Activated CD8-positive, alpha-beta memory T cell treated with anti-CD3 and anti-CD28 coated beads for 36 hours (primary cell): ENCODE results near the gene PGS1. TPM values are rescaled to one million over a fixed set of nuclear protein-coding genes. Genes with fewer than 3 reads are reported as not detected.

Experiments used
- CTCF ChIA-PET: fragments of 350-600 bp; sonication (Branson Sonifier 250); formaldehyde crosslinking; loops from one replicate; lab custom pipeline; 2021; ENCODE audit warnings: antibody characterized with exemption; lab: Charles Lee
- POLR2A ChIA-PET: fragments of 350-600 bp; sonication (Branson Sonifier 250); formaldehyde crosslinking; loops from one replicate; lab custom pipeline; 2021; ENCODE audit warnings: antibody characterized with exemption; lab: Charles Lee
- total RNA-seq, 2 experiments: library from RNA; stranded (reverse); gene quantifications; one replicate each; pipeline ENCODE4 v1.2.3, GENCODE V29; 2021

Gene PGS1
- total RNA-seq, 2 experiments from 2014 or later, result 54.1 to 54.3 TPM

DNA sequence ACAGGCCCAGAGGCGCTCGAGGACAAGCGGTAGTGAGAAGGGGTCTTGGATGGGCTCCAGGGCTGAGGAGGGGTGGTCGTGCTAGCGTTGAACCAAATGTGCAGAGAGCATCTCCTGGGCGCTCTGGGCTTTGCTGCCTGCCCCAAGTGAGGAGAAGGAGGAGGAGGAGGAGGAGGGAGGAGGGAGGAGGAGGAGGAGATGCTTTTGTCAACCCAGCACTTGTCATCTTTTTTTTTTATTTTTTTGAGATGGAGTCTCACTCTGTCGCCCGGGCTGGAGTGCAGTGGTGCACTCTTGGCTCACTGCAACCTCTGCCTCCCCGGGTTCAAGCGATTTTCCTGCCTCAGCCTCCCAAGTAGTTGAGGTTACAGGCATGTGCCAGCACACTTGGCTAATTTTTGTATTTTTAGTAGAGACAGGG lies 59.8 kb downstream of the PGS1 start:
- ChIA-PET POLR2A (no interaction called here), CTCF (interaction anchor here (0.6 kb wide), 1 partner anchor 282 kb away, joined by 4 read pairs; no protein-coding TSS in a partner anchor)

GRCh38 chr17:78438694-78439325 lies 60.4 kb downstream of the PGS1 start:
- POLR2A ChIA-PET, result no interaction called here
- CTCF ChIA-PET, result no interaction called here

DNA sequence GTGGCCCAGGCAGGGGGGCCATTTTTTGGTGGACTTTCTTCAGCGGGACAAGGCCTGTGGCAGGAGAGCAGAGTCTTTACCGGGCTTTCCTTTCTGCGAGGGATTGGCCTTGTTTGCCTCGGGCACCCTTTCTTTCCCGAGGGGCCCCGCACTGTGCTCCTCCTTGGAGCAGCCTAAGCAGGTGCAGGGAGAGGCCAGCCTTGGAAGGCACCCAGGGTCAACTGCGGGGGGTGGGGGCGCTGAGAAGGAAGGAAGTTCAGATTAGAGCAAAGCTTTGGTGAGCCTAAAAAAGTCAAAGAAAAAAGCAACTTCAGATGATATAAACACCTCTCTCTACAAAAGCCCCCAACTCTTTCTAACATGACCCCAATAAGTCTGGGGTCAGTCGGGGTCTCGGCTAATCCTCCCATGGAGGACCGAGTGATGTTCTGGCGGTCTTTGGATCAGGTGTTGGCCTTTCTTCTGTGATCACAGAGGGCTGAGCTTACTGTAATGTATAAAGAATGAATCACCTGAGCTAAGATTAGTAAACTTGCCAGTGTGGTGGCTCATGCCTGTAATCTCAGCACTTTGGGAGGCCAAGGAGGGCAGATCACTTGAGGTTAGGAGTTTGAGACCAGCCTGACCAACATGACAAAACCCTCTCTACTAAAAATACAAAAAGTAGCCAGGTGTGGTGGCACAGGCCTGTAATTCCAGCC lies 63.0 kb downstream of the PGS1 start:
- POLR2A ChIA-PET, result no interaction called here
- CTCF ChIA-PET, result no interaction called here

DNA sequence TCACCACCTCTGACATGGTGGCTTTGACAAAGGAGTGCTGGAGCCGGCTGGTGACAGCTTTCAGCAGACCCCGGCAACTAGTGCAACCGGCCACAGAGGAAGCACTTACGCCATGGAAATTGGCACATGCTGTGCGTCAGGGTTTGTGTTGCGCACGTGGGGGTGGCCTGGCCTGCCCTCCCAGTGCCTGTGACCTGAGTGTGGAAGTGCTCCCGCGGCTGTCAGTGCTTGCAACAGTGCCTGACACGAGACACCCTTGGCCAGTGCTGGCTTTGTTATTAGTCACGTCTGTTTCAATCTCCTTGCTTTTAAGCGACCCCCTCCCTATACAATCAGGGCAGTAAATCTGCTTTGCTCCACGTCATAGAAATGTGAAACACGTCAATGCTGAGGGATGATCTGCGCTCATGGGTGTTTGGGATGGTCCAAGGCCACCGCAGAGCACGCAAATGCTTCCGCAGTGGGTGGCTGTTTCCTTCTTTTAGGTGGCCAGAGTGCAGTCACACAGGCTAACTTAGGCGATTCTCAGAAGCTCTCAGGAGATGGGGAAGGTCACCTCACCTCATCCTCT lies 64.3 kb downstream of the PGS1 start:
- CTCF ChIA-PET, result no interaction called here

GRCh38 chr17:78444392-78444791 lies 65.9 kb downstream of the PGS1 start:
- CTCF ChIA-PET, result interaction anchor here (2.1 kb wide), 1 partner anchor 19 kb away, joined by 6 read pairs; no protein-coding TSS in a partner anchor
- POLR2A ChIA-PET, result interaction anchor here (0.6 kb wide), 1 partner anchor 465 kb away, joined by 3 read pairs; no protein-coding TSS in a partner anchor

More for the DNA sequence above, 64.3 kb downstream of the PGS1 start:
- POLR2A ChIA-PET, result no interaction called here

GRCh38 chr17:78446833-78447232 lies 68.4 kb downstream of the PGS1 start:
- ChIA-PET CTCF (interaction anchor here (0.6 to 2.1 kb wide), 8 partner anchors 13 to 496 kb away, joined by 3 to 6 read pairs (median 3); no protein-coding TSS in a partner anchor), POLR2A (interaction anchor here (0.7 kb wide), 1 partner anchor 192 kb away, joined by 12 read pairs; no protein-coding TSS in a partner anchor)

DNA sequence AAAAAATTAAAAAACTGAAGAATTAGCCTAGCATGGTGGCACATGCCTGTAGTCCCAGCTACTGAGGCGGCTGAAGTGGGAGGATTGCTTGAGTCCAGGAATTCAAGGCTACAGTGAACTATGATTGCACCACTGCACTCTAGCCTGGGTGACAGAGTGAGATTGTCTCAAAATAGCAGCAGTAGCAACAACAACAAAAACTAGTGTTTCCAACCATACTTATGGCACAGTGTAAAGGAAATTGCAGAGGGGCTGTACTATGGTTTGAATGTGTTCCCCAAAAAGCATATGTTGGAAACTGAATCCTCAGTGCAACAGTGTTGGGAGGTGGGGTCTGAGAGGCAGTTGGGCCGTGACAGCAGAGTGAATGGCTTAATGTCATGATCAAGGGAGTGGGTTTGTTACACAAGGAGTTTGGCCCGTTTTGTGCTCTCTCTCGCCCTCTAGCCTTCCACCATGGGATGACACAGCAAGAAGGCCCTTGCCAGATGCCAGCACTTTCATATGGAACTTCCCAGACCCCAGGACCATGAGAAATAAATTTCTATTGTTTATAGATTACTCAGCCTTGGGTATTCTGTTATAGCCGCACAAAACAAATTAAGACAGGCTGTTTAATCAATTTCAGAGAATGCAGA lies 70.0 kb downstream of the PGS1 start:
- ChIA-PET CTCF (interaction anchor here (1.1 kb wide), 1 partner anchor 84 kb away, joined by 3 read pairs; no protein-coding TSS in a partner anchor), POLR2A (no interaction called here)

DNA sequence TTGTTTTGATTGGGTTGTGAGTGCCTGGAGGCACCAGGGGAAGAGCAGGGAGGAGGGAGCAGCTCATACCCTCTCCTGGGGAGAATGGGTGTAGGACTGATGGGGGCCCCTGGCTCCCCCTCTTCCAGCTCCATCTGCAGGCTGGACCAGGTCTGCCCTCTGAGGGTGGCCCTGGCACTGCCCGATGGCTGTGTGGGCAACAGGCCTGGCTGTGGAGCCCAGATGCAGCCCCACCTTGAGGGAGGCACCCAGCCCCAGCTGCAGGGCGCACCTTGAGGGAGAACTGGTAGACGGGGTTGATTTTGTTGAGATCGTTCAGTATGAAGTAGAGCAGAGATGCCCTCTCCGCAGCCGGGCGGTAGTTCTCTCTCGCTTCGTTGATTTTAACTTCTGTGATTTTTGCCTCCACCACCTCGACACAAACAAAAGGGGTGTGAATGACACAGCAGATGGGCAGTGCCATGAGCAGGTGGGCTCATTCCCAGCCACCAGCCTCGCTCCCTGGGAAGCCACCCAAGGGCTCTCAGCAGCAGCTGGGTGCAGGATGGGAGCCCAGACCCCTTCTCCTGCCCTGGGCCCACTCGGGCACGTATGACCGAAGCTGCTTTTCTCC lies 71.6 kb downstream of the PGS1 start:
- POLR2A ChIA-PET, result no interaction called here

GRCh38 chr17:78450696-78451345 lies 72.4 kb downstream of the PGS1 start:
- ChIA-PET CTCF (no interaction called here), POLR2A (no interaction called here)

More for the DNA sequence above, 71.6 kb downstream of the PGS1 start:
- CTCF ChIA-PET, result no interaction called here

GRCh38 chr17:78451753-78452152 lies 73.3 kb downstream of the PGS1 start:
- ChIA-PET POLR2A (no interaction called here), CTCF (no interaction called here)

- POLR2A ChIA-PET, result no interaction called here
Observed at GRCh38 chr17:78454346-78454745, 75.9 kb downstream of the PGS1 start.

GRCh38 chr17:78458091-78458490 lies 79.6 kb downstream of the PGS1 start:
- ChIA-PET CTCF (no interaction called here), POLR2A (no interaction called here)

More at GRCh38 chr17:78454346-78454745, 75.9 kb downstream of the PGS1 start:
- CTCF ChIA-PET, result interaction anchor here (1.0 kb wide), 1 partner anchor 14 kb away, joined by 3 read pairs; no protein-coding TSS in a partner anchor

DNA sequence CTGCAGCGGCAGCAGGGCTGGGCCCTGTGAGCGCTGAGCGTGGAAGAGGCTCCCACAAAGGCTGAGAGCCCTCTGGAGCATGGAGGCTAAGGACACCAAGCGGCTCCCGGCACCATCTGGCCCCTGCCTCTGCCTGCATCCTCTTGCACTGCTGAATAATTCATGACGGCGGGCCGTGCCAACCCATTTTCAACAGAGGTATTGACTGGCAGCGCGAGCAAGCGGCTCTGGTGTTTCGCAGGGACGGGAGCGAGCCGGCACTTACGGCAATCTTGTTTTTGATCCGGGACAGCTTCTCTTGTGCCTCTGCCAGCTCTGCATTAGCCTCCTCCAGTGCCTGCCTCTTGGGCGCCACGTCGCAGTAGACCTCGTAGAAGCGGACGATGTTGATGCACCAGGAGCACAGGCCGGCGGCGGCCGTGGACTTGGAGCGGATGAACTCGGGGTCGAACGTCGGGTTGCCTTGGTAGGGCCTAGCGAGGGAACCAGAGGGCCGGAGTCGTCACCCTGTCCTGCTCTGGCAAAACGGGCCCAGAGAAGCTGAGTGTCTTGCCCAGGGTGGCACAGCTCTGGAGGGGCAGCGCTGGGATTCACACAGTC lies 80.4 kb downstream of the PGS1 start:
- POLR2A ChIA-PET, result no interaction called here
- CTCF ChIA-PET, result interaction anchor here (0.6 to 0.7 kb wide), 2 partner anchors 12 to 81 kb away, joined by 3 to 5 read pairs; no protein-coding TSS in a partner anchor

DNA sequence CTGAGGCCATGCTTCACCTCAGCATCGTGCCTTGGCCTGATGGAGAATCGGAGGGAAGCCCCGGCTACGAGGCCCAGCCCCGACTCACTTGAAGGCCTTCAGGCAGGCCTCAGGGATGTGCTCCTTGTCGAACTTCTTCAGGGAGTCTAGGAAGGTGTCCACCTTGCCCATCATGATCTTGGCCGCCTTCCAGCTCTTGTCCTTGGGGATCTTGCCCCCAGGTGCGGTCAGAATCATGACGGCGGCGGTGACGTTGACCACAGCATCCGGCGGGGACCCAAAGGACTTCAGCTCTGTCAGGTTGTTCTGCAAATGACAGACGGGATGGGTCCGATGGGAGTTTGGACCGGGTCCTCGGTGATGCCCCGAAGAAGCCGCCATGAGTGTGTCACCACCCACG lies 81.2 kb downstream of the PGS1 start:
- POLR2A ChIA-PET, result no interaction called here

DNA sequence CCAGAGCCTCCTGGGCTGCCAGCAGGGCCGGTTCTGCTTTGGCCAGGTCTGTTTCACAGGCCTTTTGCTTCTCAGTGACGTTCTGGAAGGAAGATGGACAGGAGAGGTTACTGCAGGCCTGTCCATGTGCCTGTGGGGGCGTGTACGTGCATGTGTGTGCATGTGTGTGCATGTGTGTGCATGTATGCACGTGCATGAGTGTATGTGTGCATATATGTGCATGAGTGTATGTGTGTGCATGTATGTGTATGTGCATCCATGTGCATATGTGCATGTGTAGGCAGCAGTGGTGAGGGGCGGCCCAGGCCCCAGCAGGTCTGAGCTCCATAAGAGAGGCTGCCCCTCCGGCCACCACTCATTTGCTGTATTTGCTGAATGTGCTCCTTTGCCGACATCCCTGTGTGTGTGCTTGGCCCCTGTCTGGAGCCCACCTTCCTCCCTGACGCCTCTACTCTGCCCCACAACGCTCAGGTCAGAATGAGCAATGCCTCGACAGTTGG lies 81.8 kb downstream of the PGS1 start:
- ChIA-PET POLR2A (no interaction called here), CTCF (no interaction called here)

More for the DNA sequence above, 81.2 kb downstream of the PGS1 start:
- CTCF ChIA-PET, result interaction anchor here (0.6 to 0.7 kb wide), 2 partner anchors 13 to 82 kb away, joined by 3 to 5 read pairs; no protein-coding TSS in a partner anchor

DNA sequence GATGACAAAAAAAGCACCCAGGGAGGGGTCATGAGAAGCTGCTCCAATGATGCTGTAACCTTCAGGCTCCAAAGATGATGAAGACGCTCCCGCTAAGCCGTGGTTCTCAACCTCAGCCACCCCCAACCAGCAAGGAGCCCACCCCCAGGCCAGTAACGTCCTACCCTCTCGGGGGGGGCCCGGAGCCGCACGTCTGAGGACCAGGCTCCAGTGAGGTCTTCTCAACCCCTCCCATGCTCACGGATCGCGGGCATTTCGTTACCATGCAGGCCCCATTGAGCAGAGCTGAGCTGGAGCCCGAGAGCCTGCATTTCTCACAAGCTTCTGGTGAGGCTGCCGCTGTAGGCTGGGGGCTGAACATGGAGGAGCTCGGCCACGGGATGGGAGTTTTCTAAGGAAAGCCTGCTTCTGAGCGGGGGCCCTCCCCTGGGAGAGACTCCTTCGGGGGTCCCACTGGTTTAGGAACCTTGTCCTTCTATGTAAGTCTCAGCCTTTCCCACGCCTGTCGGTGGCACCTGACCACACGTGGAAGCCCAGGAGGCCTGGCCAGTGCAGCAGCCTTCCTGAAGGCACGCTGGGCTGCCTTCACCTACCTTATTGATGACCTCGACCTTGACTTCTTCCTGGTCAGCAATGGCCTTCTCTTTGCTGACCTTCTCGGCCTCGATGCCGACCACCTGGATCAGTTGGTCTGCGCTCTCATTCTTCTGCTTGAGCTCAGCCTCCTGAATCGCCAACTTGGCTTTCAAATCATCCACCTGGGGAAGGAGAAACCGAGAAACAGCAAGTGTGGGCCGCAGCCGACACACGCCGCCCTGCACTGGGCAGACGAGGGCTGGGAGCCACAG lies 82.7 kb downstream of the PGS1 start:
- ChIA-PET POLR2A (no interaction called here), CTCF (no interaction called here)

GRCh38 chr17:78461799-78462053 lies 83.3 kb downstream of the PGS1 start:
- ChIA-PET CTCF (no interaction called here), POLR2A (no interaction called here)
